Thoracic aorta (tissue), 2 donors: Measurements from ENCODE around the gene HRH2. TPM values are rescaled to one million over a fixed set of nuclear protein-coding genes. Genes with fewer than 3 reads are reported as not detected.

Experiments used
- ATAC-seq: fragments of 150-250 bp; one replicate; pipeline ENCODE4 v1.8.0; 2017; ENCODE audit warnings: low read depth; ENCODE audit not compliant: insufficient number of reproducible peaks, low FRiP score
- DNase-seq: peaks from one replicate; pipeline ENCODE4 v3.0.0-alpha.2; 2020; ENCODE audit warnings: low spot score
- H3K27ac ChIP-seq, 2 donors: fragments of 200-600 bp; sonication (generic); 1 replicate in 1 of 2; 2 replicates in 1 of 2; pipeline ENCODE4 v1.5.1; 2016; ENCODE audit warnings: mild to moderate bottlenecking in 2 of 2, moderate library complexity in 2 of 2
- H3K27me3 ChIP-seq: fragments of 200-600 bp; sonication (generic); replicated peaks from 2 replicates; pipeline ENCODE4 v1.6.0; 2016; ENCODE audit warnings: mild to moderate bottlenecking; ENCODE audit not compliant: insufficient read depth
- H3K36me3 ChIP-seq: fragments of 200-600 bp; sonication (generic); one replicate; pipeline ENCODE4 v1.5.1; 2016
- H3K4me1 ChIP-seq, 2 donors: fragments of 200-600 bp; sonication (generic); 1 replicate in 1 of 2; 2 replicates in 1 of 2; pipeline versions ENCODE4 v1.5.1 to v1.6.0; 2016; ENCODE audit warnings: low read depth in 2 of 2, mild to moderate bottlenecking in 1 of 2; ENCODE audit not compliant: control insufficient read depth in 1 of 2
- H3K4me3 ChIP-seq: fragments of 200-600 bp; sonication (generic); 2 replicates; pipeline ENCODE4 v1.5.1; 2016; ENCODE audit warnings: mild to moderate bottlenecking
- H3K9me3 ChIP-seq: fragments of 200-600 bp; sonication (generic); 2 replicates; pipeline ENCODE4 v1.5.1; 2016
- CTCF ChIP-seq: fragments of 200-600 bp; sonication (generic); IDR thresholded peaks from one replicate; pipeline ENCODE4 v1.5.1; 2019; ENCODE audit warnings: antibody characterized with exemption
- total RNA-seq, 2 donors: library from RNA; depleted of rRNA; stranded (reverse); fragments of >200 nt; gene quantifications; one replicate each; pipeline versions ENCODE4 v1.1.0 to v1.2.3, GENCODE V29; 2016

The HRH2 gene
- total RNA-seq, 2 donors from 2014 or later, result 8.8 to 23.1 TPM

- H3K4me1 ChIP-seq, result peaks cover 12 to 15% of the 10 kb centered on the region in 2 donors
- H3K4me3 ChIP-seq, result no peak overlapping the region
- H3K27me3 ChIP-seq, result no peaks in the 10 kb centered on the region
- DNase-seq (no peak), ATAC-seq (no peak)
- TF ChIP-seq CTCF, result no peak
- no peaks in the 10 kb centered on the region for H3K36me3 ChIP-seq
- H3K9me3 ChIP-seq, result no peaks in the 10 kb centered on the region
- H3K27ac ChIP-seq, result no peak overlapping the region
Measured at GRCh38 chr5:175696855-175697198, 39.0 kb downstream of the HRH2 start.

GRCh38 chr5:175697846-175698245, 40.0 kb downstream of the HRH2 start:
- no peaks in the 10 kb centered on the region for H3K36me3 ChIP-seq
- no peaks in the 10 kb centered on the region for H3K27me3 ChIP-seq
- no peak overlapping the region for H3K4me3 ChIP-seq
- no peak for TF ChIP-seq CTCF
- H3K9me3 ChIP-seq, result no peaks in the 10 kb centered on the region
- DNase-seq, result no peak
- no peak overlapping the region for H3K27ac ChIP-seq
- ATAC-seq, result no peak
- peaks cover 5 to 7% of the 10 kb centered on the region in 2 donors for H3K4me1 ChIP-seq

- H3K4me1 ChIP-seq, result peaks cover 0 to under 1% of the 10 kb centered on the region in 2 donors
- no peaks in the 10 kb centered on the region for H3K27me3 ChIP-seq
- no peaks in the 10 kb centered on the region for H3K36me3 ChIP-seq
- H3K4me3 ChIP-seq, result no peak overlapping the region
- ATAC-seq (no peak), DNase-seq (no peak)
- no peak for TF ChIP-seq CTCF
- H3K9me3 ChIP-seq, result no peaks in the 10 kb centered on the region
- H3K27ac ChIP-seq, result no peak overlapping the region
Measured at GRCh38 chr5:175698401-175699115, 40.7 kb downstream of the HRH2 start.

- ATAC-seq, result no peak
- H3K36me3 ChIP-seq, result no peaks in the 10 kb centered on the region
- no peak for DNase-seq
- H3K9me3 ChIP-seq, result no peaks in the 10 kb centered on the region
- no peaks in the 10 kb centered on the region for H3K4me1 ChIP-seq
- TF ChIP-seq CTCF, result peak; percentile 37
- H3K4me3 ChIP-seq, result no peak overlapping the region
- H3K27ac ChIP-seq, result no peak overlapping the region
- H3K27me3 ChIP-seq, result no peaks in the 10 kb centered on the region
Measured at GRCh38 chr5:175700991-175701390, 43.1 kb downstream of the HRH2 start.

GRCh38 chr5:175701797-175702196, 43.9 kb downstream of the HRH2 start:
- no peaks in the 10 kb centered on the region for H3K9me3 ChIP-seq
- H3K4me3 ChIP-seq, result no peak overlapping the region
- ATAC-seq (no peak), DNase-seq (no peak)
- H3K27ac ChIP-seq, result no peak overlapping the region
- H3K36me3 ChIP-seq, result no peaks in the 10 kb centered on the region
- no peaks in the 10 kb centered on the region for H3K4me1 ChIP-seq
- no peak for TF ChIP-seq CTCF
- H3K27me3 ChIP-seq, result no peaks in the 10 kb centered on the region
